Stimulated activated CD8-positive, alpha-beta memory T cell treated with anti-CD3 and anti-CD28 coated beads, Interleukin-4, amount 100 ng/mL, for 24 hours (primary cell): ENCODE results near the gene GALNTL6.

Experiments used
- DNase-seq: peaks from one replicate; pipeline ENCODE4 v3.0.0-alpha.2; 2020; ENCODE audit warnings: low read depth

Gene GALNTL6

GRCh38 chr4:172553216-172553615, 740.0 kb downstream of the GALNTL6 start:
- no peak for DNase-seq

GRCh38 chr4:172554588-172554987, 741.4 kb downstream of the GALNTL6 start:
- no peak for DNase-seq

- DNase-seq: no peak
Observed at GRCh38 chr4:172555725-172556124, 742.5 kb downstream of the GALNTL6 start.

- DNase-seq: no peak
Observed at GRCh38 chr4:172573899-172574298, 760.7 kb downstream of the GALNTL6 start.

DNA sequence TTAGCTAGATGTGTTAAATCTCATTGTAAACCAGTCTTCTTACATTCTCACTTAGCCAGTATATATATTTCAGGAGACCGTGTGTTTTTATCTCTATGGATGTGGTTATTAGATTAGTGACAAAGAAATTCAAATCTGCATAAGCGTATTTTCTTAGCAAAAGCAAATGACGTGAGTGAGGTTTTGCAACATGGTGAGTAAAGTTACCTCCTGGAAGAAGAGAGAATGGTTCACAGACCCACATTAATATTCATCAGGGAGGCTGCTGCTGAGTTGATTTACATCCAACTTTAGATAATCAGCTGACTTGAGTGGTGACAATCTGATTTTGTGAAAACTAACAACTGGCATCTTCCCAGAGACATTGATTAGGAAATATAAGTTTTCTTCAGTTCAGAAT, 765.5 kb downstream of the GALNTL6 start:
- DNase-seq: no peak

GRCh38 chr4:172584816-172585215, 771.6 kb downstream of the GALNTL6 start:
- DNase-seq: no peak

GRCh38 chr4:172596206-172596605, 783.0 kb downstream of the GALNTL6 start:
- DNase-seq: no peak

DNA sequence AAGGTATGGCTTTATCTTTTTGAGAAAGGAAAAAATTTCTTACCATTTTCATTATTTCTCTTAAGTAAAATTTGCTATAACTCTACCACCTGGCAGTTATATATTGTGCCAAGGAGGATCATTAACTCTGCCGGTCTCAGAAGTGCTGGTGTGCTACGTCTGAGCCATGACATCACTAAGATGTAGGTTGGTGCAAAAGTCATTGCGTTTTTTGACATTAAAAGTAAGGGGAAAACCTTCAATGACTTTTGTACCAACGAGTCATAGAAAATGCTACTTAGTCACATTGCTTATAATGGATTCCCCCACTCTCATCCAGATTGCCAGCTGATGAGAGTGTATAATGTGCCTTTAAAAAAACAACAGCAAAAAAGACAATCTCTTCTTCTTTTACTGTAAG, 786.4 kb downstream of the GALNTL6 start:
- DNase-seq: no peak

DNA sequence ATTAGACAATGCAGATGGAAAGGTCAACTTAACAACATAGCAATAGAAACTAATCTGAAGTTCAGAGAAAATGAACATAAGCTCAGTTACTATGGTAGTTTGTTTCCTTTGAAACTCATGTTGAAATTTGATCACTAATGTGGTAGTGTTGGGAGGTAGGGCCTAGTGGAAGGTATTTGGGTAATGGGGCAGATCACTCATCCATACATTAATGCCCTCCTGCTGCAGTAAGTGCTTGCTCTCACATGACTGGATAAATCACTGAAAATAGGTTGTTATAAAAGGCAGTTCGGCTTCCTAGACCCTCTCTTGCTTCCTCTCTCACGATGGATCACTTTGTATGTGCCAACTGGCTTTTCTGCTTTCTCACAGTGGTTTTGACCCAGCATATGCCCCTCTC, 788.0 kb downstream of the GALNTL6 start:
- no peak for DNase-seq

DNA sequence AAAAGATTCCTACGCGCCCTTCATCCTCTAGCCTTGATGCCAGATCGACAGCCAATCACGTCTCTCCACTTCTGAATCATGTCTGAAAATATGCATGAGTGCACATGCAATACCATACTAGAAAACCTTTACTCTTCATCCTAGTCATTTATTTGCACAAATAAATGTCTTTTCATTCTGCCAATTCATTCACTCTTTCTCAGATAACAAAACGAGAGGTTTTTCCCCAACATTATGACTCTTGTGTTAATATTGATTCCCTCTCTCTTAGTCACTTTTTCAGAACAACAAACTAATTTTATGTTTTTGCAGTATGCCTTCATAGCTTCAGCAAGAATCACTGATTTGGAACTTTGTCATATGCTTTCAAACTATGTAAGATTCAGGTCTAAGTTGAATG, 806.0 kb downstream of the GALNTL6 start:
- no peak for DNase-seq

GRCh38 chr4:172619798-172620197, 806.6 kb downstream of the GALNTL6 start:
- DNase-seq: no peak

DNA sequence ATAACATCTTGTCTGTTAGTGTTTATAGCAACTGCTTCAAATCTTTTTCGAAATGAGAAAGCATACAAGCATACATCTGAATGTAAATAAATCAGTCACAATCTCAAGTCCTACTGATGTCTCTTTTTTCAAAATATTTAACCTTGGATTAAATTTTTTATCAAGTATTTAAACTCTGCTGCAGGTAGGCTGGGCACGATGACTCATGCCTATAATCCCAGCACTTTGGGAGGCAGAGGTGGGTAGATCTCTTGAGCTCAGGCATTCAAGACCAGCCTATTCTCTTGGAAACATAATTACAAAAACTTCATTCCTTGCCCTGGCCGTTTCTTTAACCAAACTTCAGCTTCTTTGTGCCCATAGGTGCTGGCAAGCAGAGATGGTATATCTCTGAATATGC, 815.1 kb downstream of the GALNTL6 start:
- no peak for DNase-seq

DNA sequence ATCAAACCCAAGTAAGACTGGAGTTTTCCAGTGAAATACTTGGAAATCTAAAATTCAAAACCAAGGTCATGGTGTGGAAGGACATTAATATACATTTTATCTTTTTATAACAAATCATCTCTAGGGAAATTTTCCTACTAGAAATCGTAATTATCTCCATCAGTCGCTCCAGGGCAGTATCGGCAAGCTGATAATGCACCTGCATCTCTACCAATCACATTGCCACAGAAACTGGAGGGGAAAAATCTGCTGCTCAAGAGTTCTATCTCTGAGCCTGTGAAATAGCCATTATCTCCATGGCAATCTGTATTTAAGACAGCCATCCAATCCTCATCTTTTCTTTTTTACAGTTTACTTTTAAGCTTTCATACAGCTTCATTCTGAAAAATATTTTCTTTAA, 817.1 kb downstream of the GALNTL6 start:
- no peak for DNase-seq

DNA sequence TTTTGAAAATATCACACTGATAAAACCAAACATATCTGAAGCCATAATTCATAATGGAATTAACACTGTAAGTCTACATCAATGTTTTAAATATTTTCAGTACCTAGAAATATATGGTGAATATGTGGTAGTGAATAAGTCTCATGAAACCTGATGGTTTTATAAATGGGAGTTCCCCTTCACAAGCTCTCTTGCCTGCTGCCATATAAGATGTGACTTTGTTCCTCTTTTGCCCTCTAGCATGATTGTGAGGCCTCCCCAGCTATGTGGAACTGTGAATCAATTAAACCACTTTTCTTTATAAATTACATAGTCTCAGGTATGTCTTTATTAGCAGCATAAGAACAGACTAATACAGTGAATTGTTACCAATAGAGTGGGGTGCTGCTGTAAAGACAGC, 818.6 kb downstream of the GALNTL6 start:
- DNase-seq: no peak

GRCh38 chr4:172648471-172648870, 835.3 kb downstream of the GALNTL6 start:
- no peak for DNase-seq

DNA sequence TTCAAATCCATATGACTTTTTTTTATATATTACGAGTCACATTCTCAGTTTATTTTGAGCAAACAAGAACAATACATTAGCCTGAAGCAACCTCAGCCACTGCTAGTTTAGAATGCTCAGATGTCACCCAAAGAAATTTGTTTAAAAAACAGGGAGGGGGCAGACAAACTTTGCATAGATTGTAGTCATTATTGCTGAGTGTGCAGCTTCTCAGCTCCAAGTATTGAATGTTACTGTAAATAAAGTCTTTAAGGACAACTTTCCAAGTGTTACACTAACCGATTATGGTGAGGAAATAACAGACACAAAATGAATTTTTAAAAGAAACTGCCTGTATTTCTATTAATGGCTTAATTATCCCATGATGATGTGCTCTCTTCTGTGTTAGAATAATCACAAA, 835.9 kb downstream of the GALNTL6 start:
- DNase-seq: no peak

DNA sequence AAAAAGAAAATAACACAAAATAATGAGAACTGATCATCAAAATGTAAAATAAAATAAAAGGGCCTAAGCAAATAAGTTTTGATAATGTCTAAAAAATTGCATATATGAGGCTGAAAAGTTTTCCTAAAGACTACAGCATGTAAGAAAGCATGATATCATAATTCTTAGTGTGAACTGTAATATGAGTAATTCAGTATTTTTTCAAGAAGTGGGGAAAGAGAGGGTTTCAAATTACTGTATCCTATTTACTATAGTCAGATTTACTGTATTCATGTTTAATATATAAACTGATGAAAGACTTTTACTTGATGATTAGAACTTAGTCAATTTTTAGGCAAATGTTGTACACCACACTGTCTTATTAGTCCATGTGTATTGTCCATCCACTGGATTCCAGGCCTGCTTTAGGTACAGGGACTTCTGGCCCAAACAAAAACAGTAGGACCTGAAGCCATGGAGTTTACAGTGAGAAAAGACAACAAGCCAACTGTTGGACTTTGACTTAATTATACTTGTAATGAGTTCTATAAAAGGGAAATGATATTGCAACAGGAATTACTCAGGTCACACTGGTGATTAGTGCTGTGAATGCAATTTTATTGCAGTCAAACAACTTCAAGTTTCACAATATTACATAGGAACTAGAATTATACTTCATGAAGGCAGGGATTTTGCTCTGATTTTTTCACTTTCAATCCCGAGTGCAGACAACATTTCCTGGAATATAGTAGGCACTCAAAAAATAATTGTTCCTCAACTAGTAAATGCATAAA, 837.7 kb downstream of the GALNTL6 start:
- no peak for DNase-seq

GRCh38 chr4:172651961-172652360, 838.8 kb downstream of the GALNTL6 start:
- DNase-seq: no peak

DNA sequence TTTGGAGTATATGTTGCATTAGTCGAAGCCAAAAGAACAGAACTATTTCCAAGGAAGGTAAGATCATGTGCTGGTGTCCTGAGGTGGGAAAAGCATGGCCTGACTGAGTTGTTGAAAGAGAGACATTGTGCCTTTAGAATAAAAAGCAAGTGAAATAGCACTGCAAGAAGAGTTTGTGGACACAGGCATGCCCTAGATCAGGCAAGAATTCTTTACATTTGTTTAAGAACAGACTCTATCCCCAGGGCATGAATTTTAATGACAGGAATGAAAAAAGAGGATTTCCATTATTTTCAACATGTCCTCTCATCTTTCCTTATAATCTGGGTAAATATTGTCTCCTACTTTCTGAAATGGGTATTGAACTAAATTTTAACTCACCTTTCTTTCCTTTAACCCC, 839.2 kb downstream of the GALNTL6 start:
- DNase-seq: no peak

DNA sequence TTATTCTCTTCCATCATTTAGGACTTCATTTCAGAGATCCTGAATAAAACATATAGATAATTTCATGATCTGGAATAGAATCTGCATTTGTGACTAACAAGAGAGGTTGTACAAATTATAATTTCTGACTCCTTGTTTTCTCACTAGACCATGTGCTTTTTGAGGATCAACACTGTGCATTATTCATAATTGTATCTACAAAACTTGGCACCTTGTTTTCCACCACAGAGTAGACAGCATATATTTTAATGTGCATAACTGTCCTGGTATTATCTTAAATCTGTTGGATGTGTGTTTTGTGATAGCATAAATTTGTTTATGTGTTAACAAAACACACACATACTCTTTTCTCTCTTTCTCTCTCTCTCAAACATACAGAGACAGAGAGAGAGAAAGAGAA, 840.5 kb downstream of the GALNTL6 start:
- no peak for DNase-seq

- DNase-seq: no peak
Observed at GRCh38 chr4:172654457-172654856, 841.3 kb downstream of the GALNTL6 start.

DNA sequence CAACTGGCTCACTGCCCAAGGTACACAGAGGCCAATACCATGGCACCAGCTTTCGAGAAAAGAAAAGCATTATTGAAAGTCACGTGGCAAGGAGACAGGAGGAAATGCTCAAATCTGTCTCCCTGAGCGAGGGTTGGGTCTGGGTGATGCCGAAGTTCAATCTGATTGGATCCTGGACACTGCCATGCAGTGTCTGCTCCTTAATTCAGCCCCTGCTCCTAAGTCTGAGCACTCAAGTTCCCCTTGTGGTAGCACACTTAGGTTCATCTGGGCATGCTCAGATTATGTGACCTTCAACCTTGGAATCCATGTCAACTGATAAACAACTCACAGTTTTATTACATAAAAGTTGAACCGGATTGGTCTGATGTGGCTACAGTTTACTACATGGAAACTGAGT, 842.9 kb downstream of the GALNTL6 start:
- no peak for DNase-seq

DNA sequence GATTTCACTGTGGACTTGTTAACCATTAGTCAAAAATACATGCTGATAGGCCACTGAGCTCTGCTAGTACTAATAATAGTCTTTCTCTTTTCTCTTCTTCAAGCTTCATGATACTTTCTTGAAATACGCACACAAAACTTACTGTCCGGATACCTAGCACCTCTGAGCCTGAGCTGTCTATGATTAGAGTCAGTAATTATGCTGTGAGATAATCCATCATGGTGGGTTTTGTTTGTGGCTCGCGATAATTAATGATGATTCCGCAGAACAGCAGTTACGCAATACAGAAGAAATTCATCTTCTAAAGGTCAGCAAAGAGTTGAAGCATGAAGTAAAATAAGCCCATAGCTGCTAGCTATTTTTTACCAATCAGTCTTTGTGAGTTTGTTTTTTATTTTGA, 843.9 kb downstream of the GALNTL6 start:
- no peak for DNase-seq

DNA sequence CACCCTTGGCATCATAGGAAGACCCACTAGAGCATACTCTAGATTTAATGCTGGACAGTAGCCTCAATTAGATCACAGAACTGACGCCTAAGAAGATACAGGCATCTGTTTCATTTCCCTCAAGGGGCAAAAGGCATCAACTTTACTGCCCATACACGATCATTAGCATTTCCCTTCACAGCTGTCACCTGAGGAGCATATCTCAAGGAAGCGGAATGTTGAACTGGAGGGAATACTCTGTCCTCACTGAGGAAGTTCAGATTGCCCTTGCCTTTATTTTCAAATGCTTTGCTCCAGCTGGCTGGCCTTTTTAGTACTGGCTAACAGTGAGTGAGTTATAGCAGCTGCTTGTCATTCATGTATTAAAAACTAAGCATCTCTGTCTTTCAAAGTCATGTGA, 847.0 kb downstream of the GALNTL6 start:
- no peak for DNase-seq
